H9 (cell line): ENCODE results near the gene SH3BP5. TPM values are rescaled to one million over a fixed set of nuclear protein-coding genes. Genes with fewer than 3 reads are reported as not detected.

Experiments used
- DNase-seq: peaks from one replicate; pipeline ENCODE4 v3.0.0-alpha.2; 2017
- H2AFZ ChIP-seq: one replicate; pipeline ENCODE4 v1.6.1; 2013; ENCODE audit warnings: mild to moderate bottlenecking, low read length, control low read depth, moderate library complexity
- H2AK5ac ChIP-seq: 2 replicates; pipeline ENCODE4 v1.6.1; 2013; ENCODE audit warnings: low read length, control low read depth, mixed read lengths; ENCODE audit not compliant: insufficient read length
- H2BK120ac ChIP-seq: one replicate; pipeline ENCODE4 v1.6.1; 2013; ENCODE audit warnings: low read depth, mild to moderate bottlenecking, low read length, control low read depth, inconsistent platforms; ENCODE audit not compliant: poor library complexity, severe bottlenecking
- H2BK12ac ChIP-seq: 2 replicates; pipeline ENCODE4 v1.6.1; 2013; ENCODE audit warnings: low read length, control low read depth, mixed read lengths, low read depth; ENCODE audit not compliant: insufficient read length
- H2BK15ac ChIP-seq: 2 replicates; pipeline ENCODE4 v1.6.1; 2013; ENCODE audit warnings: low read depth, low read length, control low read depth
- H2BK20ac ChIP-seq: one replicate; pipeline ENCODE4 v1.6.1; 2013; ENCODE audit warnings: low read depth, mild to moderate bottlenecking, low read length, control low read depth, inconsistent platforms; ENCODE audit not compliant: poor library complexity, severe bottlenecking
- H2BK5ac ChIP-seq: 2 replicates; pipeline ENCODE4 v1.6.1; 2013; ENCODE audit warnings: low read length, control low read depth, mixed read lengths; ENCODE audit not compliant: insufficient read length
- H3K14ac ChIP-seq: 2 replicates; pipeline ENCODE4 v1.6.1; 2013; ENCODE audit warnings: low read length, control low read depth; ENCODE audit not compliant: insufficient read depth
- H3K18ac ChIP-seq: 2 replicates; pipeline ENCODE4 v1.6.1; 2013; ENCODE audit warnings: low read depth, mild to moderate bottlenecking, mixed read lengths, low read length, control low read depth; ENCODE audit not compliant: insufficient read length
- H3K23ac ChIP-seq: 2 replicates; pipeline ENCODE4 v1.6.1; 2013; ENCODE audit warnings: low read length, control low read depth, mixed read lengths, low read depth; ENCODE audit not compliant: insufficient read length
- H3K23me2 ChIP-seq: 2 replicates; pipeline ENCODE4 v1.6.1; 2013; ENCODE audit warnings: low read depth, mild to moderate bottlenecking, mixed read lengths, low read length, control low read depth; ENCODE audit not compliant: insufficient read length, poor library complexity, severe bottlenecking
- H3K27ac ChIP-seq: 2 replicates; pipeline ENCODE4 v1.5.1; 2013; ENCODE audit warnings: low read length, control low read depth, mixed read lengths, low read depth; ENCODE audit not compliant: insufficient read length
- H3K27me3 ChIP-seq: 2 replicates; pipeline ENCODE4 v1.6.1; 2013; ENCODE audit warnings: low read length, control low read depth, inconsistent platforms; ENCODE audit not compliant: insufficient read depth
- H3K4ac ChIP-seq: 2 replicates; pipeline ENCODE4 v1.6.1; 2013; ENCODE audit warnings: low read depth, mild to moderate bottlenecking, control low read depth, inconsistent platforms, low read length, moderate library complexity
- H3K4me1 ChIP-seq: 2 replicates; pipeline ENCODE4 v1.6.1; 2013; ENCODE audit warnings: low read length, control low read depth, inconsistent platforms; ENCODE audit not compliant: insufficient read depth
- H3K4me2 ChIP-seq: 2 replicates; pipeline ENCODE4 v1.6.1; 2013; ENCODE audit warnings: low read length, control low read depth, mixed read lengths; ENCODE audit not compliant: insufficient read length, insufficient read depth
- H3K56ac ChIP-seq: 2 replicates; pipeline ENCODE4 v1.6.1; 2013; ENCODE audit warnings: low read depth, mild to moderate bottlenecking, mixed read lengths, low read length, control low read depth; ENCODE audit not compliant: insufficient read length
- H3K79me1 ChIP-seq: 2 replicates; pipeline ENCODE4 v1.6.1; 2013; ENCODE audit warnings: low read depth, mild to moderate bottlenecking, moderate library complexity, low read length, control low read depth, inconsistent platforms; ENCODE audit not compliant: insufficient read depth, poor library complexity, severe bottlenecking
- H3K79me2 ChIP-seq: 2 replicates; pipeline ENCODE4 v1.6.1; 2013; ENCODE audit warnings: low read length, control low read depth, inconsistent platforms; ENCODE audit not compliant: insufficient read depth
- H3K9ac ChIP-seq: 2 replicates; pipeline ENCODE4 v1.6.1; 2013; ENCODE audit warnings: low read length, control low read depth, mixed read lengths; ENCODE audit not compliant: insufficient read length; ENCODE audit errors: extremely low read depth
- H3K9me3 ChIP-seq: one replicate; pipeline ENCODE4 v1.6.1; 2013; ENCODE audit warnings: low read depth, low read length, inconsistent platforms; ENCODE audit not compliant: control insufficient read depth
- H3T11ph ChIP-seq: one replicate; pipeline ENCODE4 v1.6.1; 2013; ENCODE audit warnings: mild to moderate bottlenecking, low read length, control low read depth, inconsistent platforms
- H4K20me1 ChIP-seq: one replicate; pipeline ENCODE4 v1.6.1; 2013; ENCODE audit not compliant: control insufficient read depth, insufficient read length, insufficient read depth
- H4K5ac ChIP-seq: 2 replicates; pipeline ENCODE4 v1.6.1; 2013; ENCODE audit warnings: low read depth, mild to moderate bottlenecking, mixed read lengths, low read length, control low read depth; ENCODE audit not compliant: insufficient read length
- H4K8ac ChIP-seq: replicated peaks from 2 replicates; pipeline ENCODE4 v1.6.1; 2013; ENCODE audit warnings: low read length, control low read depth, mixed read lengths, low read depth; ENCODE audit not compliant: insufficient read length
- H4K91ac ChIP-seq: 2 replicates; pipeline ENCODE4 v1.6.1; 2013; ENCODE audit warnings: low read depth, mild to moderate bottlenecking, moderate library complexity, mixed read lengths, low read length, control low read depth; ENCODE audit not compliant: insufficient read length
- H3K27ac Mint-ChIP-seq, 3 experiments: 2 replicates in 2 of 3; 3 replicates in 1 of 3; pipeline ENCODE4 v1.8.0; 2020 to 2021; ENCODE audit warnings: mixed read lengths in 3 of 3, mild to moderate bottlenecking in 1 of 3, moderate library complexity in 1 of 3
- H3K27me3 Mint-ChIP-seq: 2 replicates; pipeline ENCODE4 v1.8.0; 2021; ENCODE audit warnings: low read depth, mild to moderate bottlenecking, moderate library complexity, mixed read lengths
- H3K36me3 Mint-ChIP-seq, 3 experiments: 2 replicates in 2 of 3; 3 replicates in 1 of 3; pipeline ENCODE4 v1.8.0; 2020 to 2021; ENCODE audit warnings: low read depth in 3 of 3, mixed read lengths in 3 of 3; ENCODE audit not compliant: insufficient read depth in 1 of 3
- H3K4me1 Mint-ChIP-seq, 2 experiments: 2 replicates each; pipeline ENCODE4 v1.8.0; 2020; ENCODE audit warnings: mixed read lengths in 2 of 2
- H3K4me3 Mint-ChIP-seq, 2 experiments: 2 replicates in 1 of 2; 3 replicates in 1 of 2; pipeline ENCODE4 v1.8.0; 2020 to 2021; ENCODE audit warnings: mild to moderate bottlenecking in 2 of 2, mixed read lengths in 2 of 2, moderate library complexity in 1 of 2
- H3K9me3 Mint-ChIP-seq, 2 experiments: 2 replicates in 1 of 2; 3 replicates in 1 of 2; pipeline ENCODE4 v1.8.0; 2020; ENCODE audit warnings: mild to moderate bottlenecking in 2 of 2, mixed read lengths in 2 of 2, moderate library complexity in 1 of 2
- whole genome bisulfite sequencing: extraction: QIAGEN DNeasy Blood & Tissue Kit; methylation state at CpG from one replicate; pipeline ENCODE4 v1.1.7; 2013; ENCODE audit warnings: missing lambda C conversion rate, low lambda C conversion rate, mixed read lengths; ENCODE audit not compliant: insufficient read length; ENCODE audit errors: extremely low coverage; 5-methylcytosine and 5-hydroxymethylcytosine counted together
- total RNA-seq: library from RNA; stranded (reverse); gene quantifications from 2 replicates; pipeline ENCODE4 v1.2.1, GENCODE V29; 2021
- TF ChIP-seq, protein P1 (sequence below): fragments of 200-600 bp; sonication (generic); conservative IDR thresholded peaks from 3 replicates; pipeline ENCODE4 v1.8.0; 2021; ENCODE audit warnings: antibody characterized with exemption, mild to moderate bottlenecking

The SH3BP5 gene
- total RNA-seq, 1 experiment from 2014 or later, result 6.8 TPM

DNA sequence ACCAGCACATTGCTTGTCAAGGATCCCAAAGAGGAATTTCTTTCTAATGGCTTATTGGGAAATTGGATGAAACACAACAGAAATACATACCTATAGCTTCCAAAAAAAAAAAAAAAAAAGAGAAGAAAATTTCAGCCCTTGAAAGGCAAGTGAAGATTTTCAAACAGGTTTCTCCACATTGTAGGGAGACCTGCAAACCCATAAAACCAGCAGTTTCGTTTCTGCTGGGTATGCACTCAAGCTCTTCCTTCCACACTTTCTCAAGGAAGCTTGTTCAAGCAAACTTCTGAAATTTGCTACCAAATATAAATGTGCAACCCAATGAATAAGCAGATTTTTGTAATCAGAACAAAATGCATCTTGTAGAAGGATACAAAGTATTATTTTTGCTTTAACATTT, 15.9 kb upstream of the SH3BP5 start:
- no CpG with 5 or more reads among the region's 1 CpG for WGBS

More for the DNA sequence above, 15.9 kb upstream of the SH3BP5 start:
- Histone ChIP-seq H3K23ac (no peak overlapping the region), H2BK15ac (no peak overlapping the region), H3K4me2 (no peak overlapping the region), H3K79me1 (no peaks in the 10 kb centered on the region), H2BK120ac (no peak overlapping the region), H3K4me1 (no peaks in the 10 kb centered on the region), H3K18ac (no peak overlapping the region), H3T11ph (no peak overlapping the region), H2AFZ (no peak overlapping the region), H2BK5ac (no peak overlapping the region), H3K9me3 (no peaks in the 10 kb centered on the region), H2AK5ac (no peak overlapping the region), H3K14ac (no peak overlapping the region), H3K56ac (no peak overlapping the region), H4K8ac (no peak overlapping the region), H4K20me1 (no peaks in the 10 kb centered on the region), H2BK20ac (no peak overlapping the region), H3K4ac (no peak overlapping the region), H3K79me2 (no peaks in the 10 kb centered on the region), H3K27me3 (no peaks in the 10 kb centered on the region), H4K91ac (no peak overlapping the region), H3K23me2 (no peaks in the 10 kb centered on the region), H2BK12ac (no peak overlapping the region), H3K9ac (no peak overlapping the region), H3K27ac (no peak overlapping the region), H4K5ac (no peak overlapping the region)
- Mint-ChIP-seq H3K9me3 (peaks cover 18 to 25% of the 10 kb centered on the region in 2 experiments), H3K36me3 (peaks cover 4 to 17% (median 7%) of the 10 kb centered on the region in 3 experiments; a peak in 4 of 7 replicates), H3K4me1 (peaks cover 19 to 22% of the 10 kb centered on the region in 2 experiments), H3K4me3 (no peak overlapping the region), H3K27ac (no peak overlapping the region), H3K27me3 (peaks cover 2% of the 10 kb centered on the region)
- DNase-seq, result no peak
- TF ChIP-seq, protein P1, sequence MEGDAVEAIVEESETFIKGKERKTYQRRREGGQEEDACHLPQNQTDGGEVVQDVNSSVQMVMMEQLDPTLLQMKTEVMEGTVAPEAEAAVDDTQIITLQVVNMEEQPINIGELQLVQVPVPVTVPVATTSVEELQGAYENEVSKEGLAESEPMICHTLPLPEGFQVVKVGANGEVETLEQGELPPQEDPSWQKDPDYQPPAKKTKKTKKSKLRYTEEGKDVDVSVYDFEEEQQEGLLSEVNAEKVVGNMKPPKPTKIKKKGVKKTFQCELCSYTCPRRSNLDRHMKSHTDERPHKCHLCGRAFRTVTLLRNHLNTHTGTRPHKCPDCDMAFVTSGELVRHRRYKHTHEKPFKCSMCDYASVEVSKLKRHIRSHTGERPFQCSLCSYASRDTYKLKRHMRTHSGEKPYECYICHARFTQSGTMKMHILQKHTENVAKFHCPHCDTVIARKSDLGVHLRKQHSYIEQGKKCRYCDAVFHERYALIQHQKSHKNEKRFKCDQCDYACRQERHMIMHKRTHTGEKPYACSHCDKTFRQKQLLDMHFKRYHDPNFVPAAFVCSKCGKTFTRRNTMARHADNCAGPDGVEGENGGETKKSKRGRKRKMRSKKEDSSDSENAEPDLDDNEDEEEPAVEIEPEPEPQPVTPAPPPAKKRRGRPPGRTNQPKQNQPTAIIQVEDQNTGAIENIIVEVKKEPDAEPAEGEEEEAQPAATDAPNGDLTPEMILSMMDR, result no peak
